ENCODE measurements around the gene PTCD1. TPM values are rescaled to one million over a fixed set of nuclear protein-coding genes. Genes with fewer than 3 reads are reported as not detected.
"Not testable (repeated sequence)": the region's sequence is repeated elsewhere in the genome, so short reads cannot be mapped to it uniquely, and the experiment has no call there.

PTCD1 gene
- total RNA-seq, 6 experiments from 2014 or later, result 4.5 to 8.6 (median 6.7) TPM

DNA sequence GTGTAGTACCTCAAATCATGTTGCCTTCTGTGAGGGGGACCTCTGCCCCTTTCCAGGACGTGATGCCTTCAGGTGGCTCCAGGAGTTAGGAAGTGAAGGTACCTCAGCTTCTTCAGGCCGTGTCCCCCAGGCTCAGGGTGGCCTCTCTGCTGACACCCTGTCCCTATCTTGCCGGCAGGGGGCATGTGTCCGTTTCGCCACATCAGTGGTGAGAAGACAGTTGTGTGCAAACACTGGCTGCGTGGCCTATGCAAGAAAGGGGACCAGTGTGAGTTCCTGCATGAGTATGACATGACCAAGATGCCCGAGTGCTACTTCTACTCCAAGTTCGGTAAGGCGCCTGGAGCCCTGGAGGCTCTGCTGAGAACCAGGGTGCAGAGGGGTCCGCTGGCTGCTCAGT lies 9.3 kb upstream of the PTCD1 start:
- TF ChIP-seq CTCF (IDR thresholded peaks at IDR 0.05), result peak; percentile 39; the same call in 1 of the 2 replicates

DNA sequence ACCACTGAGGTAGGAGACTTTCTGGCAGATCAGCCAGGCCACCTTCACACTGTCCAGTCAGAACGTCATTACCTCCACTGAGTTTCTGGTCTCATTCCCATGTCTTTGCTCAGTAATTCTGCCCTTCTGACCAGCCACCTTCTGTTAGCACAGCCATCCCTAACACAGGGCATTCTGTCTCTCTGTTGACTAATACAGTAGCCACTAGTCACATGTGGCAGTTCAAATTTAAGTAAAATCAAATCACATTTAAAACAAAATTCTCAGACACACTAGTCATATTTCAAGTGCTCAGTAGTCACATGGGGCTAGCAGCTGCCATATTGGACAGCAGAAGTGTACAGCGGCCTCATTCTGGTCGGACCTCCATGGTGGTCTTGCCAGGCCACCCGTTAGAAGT lies 7.5 kb upstream of the PTCD1 start:
- no peak for DNase-seq
- no peak overlapping the region for H3K4me3 Mint-ChIP-seq
- TF ChIP-seq CTCF (IDR thresholded peaks at IDR 0.05), result no peak
- peak overlapping the region; percentile 63 for H3K27ac Mint-ChIP-seq
- peaks cover 34% of the 10 kb centered on the region for H3K36me3 Mint-ChIP-seq (ENCODE audit: low read depth)
- peaks cover 2% of the 10 kb centered on the region; the same call in 1 of the 2 replicates for H3K27me3 Mint-ChIP-seq (ENCODE audit: insufficient read depth)
- H3K9me3 Mint-ChIP-seq, result no peaks in the 10 kb centered on the region
- H3K4me1 Mint-ChIP-seq (ENCODE audit: low read depth), result peaks cover 5% of the 10 kb centered on the region; the same call in 1 of the 2 replicates

More for the DNA sequence above, 9.3 kb upstream of the PTCD1 start:
- Mint-ChIP-seq H3K36me3 (ENCODE audit: low read depth) (peaks cover 28% of the 10 kb centered on the region), H3K4me1 (ENCODE audit: low read depth) (no peaks in the 10 kb centered on the region), H3K4me3 (no peak overlapping the region), H3K9me3 (no peaks in the 10 kb centered on the region), H3K27me3 (ENCODE audit: insufficient read depth) (no peaks in the 10 kb centered on the region), H3K27ac (no peak overlapping the region)
- no peak for DNase-seq

DNA sequence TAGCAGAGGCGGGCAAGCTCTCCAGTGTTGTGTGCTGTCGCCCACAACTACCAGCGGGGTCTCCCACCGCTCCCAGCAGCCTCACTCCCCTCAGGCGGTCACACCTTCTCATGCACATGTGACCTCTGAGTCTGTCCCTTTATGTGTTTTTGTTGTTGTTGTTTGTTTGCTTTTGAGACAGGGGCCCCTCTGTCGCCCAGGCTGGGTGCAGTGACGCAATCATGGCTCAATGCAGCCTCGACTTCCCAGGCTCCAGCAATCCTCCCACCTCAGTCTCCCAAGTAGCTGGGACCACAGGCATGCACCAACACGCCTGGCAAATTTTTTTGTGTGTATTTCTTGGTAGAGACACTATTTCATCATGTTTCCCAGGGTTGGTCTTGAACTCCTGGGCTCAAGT lies 1.6 kb upstream of the PTCD1 start:
- DNase-seq, result peak; percentile 12
- Mint-ChIP-seq H3K4me3 (peak overlapping the region; percentile 95), H3K36me3 (ENCODE audit: low read depth) (peaks cover 23% of the 10 kb centered on the region), H3K27me3 (ENCODE audit: insufficient read depth) (peaks cover 2% of the 10 kb centered on the region; the same call in 1 of the 2 replicates), H3K4me1 (ENCODE audit: low read depth) (peaks cover 18% of the 10 kb centered on the region), H3K27ac (peak overlapping the region; percentile 55), H3K9me3 (no peaks in the 10 kb centered on the region)
- no peak for TF ChIP-seq CTCF (IDR thresholded peaks at IDR 0.05)

- Mint-ChIP-seq H3K36me3 (ENCODE audit: low read depth) (peaks cover 11% of the 10 kb centered on the region), H3K27ac (peak overlapping the region; percentile 93), H3K4me3 (peak overlapping the region; percentile 95), H3K27me3 (ENCODE audit: insufficient read depth) (peaks cover 2% of the 10 kb centered on the region; the same call in 1 of the 2 replicates), H3K9me3 (no peaks in the 10 kb centered on the region), H3K4me1 (ENCODE audit: low read depth) (peaks cover 18% of the 10 kb centered on the region)
- no peak for TF ChIP-seq CTCF (IDR thresholded peaks at IDR 0.05)
- no peak for DNase-seq
Measured at GRCh38 chr7:99437946-99438572, 539 bp downstream of the PTCD1 start.

DNA sequence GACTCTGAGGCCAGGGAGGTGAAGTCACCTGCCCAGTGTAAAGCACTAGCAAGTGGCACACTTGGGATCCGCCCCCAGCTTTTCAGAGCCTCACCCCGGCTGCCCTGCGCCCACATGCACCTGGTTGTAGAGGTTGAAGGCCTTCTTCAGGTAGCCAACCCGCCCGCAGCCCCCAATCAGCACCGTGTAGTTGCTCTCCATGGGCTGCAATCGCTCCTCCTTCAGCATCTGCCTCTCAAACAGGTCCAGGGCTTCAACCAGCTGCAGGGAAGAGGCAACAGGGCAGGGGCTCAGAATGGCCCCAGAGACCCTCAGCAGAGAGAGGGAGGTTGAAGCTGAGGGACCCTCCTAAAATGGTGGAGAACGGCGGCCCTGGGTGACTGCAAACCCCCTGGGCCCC lies 5.4 kb downstream of the PTCD1 start:
- no peaks in the 10 kb centered on the region for H3K9me3 Mint-ChIP-seq
- H3K4me3 Mint-ChIP-seq, result no peak overlapping the region
- peaks cover 6% of the 10 kb centered on the region; the same call in 1 of the 2 replicates for H3K36me3 Mint-ChIP-seq (ENCODE audit: low read depth)
- no peak overlapping the region for H3K27ac Mint-ChIP-seq
- H3K4me1 Mint-ChIP-seq (ENCODE audit: low read depth), result no peaks in the 10 kb centered on the region
- TF ChIP-seq CTCF (IDR thresholded peaks at IDR 0.05), result no peak
- DNase-seq, result no peak
- no peaks in the 10 kb centered on the region for H3K27me3 Mint-ChIP-seq (ENCODE audit: insufficient read depth)

GRCh38 chr7:99431756-99432540 lies 6.7 kb downstream of the PTCD1 start:
- not testable (repeated sequence) for H3K9me3 Mint-ChIP-seq; H3K27me3 Mint-ChIP-seq (ENCODE audit: insufficient read depth); DNase-seq; H3K4me3 Mint-ChIP-seq; H3K27ac Mint-ChIP-seq; H3K4me1 Mint-ChIP-seq (ENCODE audit: low read depth); H3K36me3 Mint-ChIP-seq (ENCODE audit: low read depth)
